IPS-18a (cell line): ENCODE results near the gene ARMC12.
A peak's percentile ranks its signal among the peaks of the same experiment; 100 is the strongest.
"Not testable (repeated sequence)": the region's sequence is repeated elsewhere in the genome, so short reads cannot be mapped to it uniquely, and the experiment has no call there.

ENCODE experiments used
- H3K27ac ChIP-seq: one replicate; pipeline ENCODE4 v1.5.1; 2013; ENCODE audit warnings: low read length
- H3K27me3 ChIP-seq: one replicate; pipeline ENCODE4 v1.6.1; 2013; ENCODE audit warnings: mild to moderate bottlenecking, low read length; ENCODE audit not compliant: control insufficient read depth, insufficient read depth
- H3K36me3 ChIP-seq: one replicate; pipeline ENCODE4 v1.6.1; 2013; ENCODE audit warnings: low read depth, low read length; ENCODE audit not compliant: control insufficient read depth
- H3K4me1 ChIP-seq: one replicate; pipeline ENCODE4 v1.6.1; 2013; ENCODE audit warnings: low read depth, low read length; ENCODE audit not compliant: control insufficient read depth
- H3K4me3 ChIP-seq: one replicate; pipeline ENCODE4 v1.5.1; 2013; ENCODE audit warnings: low read length
- H3K9ac ChIP-seq: one replicate; pipeline ENCODE4 v1.6.1; 2013; ENCODE audit warnings: mild to moderate bottlenecking, low read length, moderate library complexity
- H3K9me3 ChIP-seq: one replicate; pipeline ENCODE4 v1.6.1; 2013; ENCODE audit warnings: low read depth, low read length; ENCODE audit not compliant: control insufficient read depth

Gene ARMC12, protein sequence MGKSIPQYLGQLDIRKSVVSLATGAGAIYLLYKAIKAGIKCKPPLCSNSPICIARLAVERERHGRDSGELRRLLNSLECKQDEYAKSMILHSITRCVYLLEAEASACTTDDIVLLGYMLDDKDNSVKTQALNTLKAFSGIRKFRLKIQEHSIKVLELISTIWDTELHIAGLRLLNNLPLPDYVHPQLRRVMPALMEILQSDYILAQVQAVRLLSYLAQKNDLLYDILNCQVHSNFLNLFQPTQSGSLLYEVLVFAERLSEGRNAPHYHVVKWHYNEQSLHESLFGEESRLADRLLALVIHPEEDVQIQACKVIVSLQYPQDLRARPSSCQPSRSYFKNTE

DNA sequence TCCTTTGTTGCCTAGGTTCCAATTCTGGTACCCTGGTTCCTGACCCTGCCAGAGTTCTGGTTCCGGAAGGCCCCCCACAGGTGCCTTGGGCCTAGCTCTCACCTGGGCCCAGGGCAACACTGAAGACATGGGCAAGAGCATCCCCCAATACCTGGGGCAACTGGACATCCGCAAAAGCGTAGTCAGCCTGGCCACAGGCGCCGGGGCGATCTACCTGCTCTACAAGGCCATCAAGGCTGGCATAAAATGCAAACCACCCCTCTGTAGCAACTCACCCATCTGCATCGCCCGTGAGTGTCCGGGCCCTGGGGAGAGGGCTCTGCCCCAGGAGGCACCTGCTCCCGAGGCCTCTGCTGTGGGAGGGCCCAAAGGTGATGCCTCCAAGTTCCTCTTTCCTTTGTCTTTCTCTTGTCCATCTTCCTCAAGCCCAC is at the start of gene ARMC12:
TSS of gene ARMC12 (plus strand) at position 51 of the 431 bp plus-strand sequence. CDS start at position 128, 77 bp downstream.
- Histone ChIP-seq H3K27ac (no peak within 1 kb of the TSS), H3K9ac (no peak within 1 kb of the TSS), H3K9me3 (no peaks in the 10 kb centered on the region), H3K27me3 (no peaks in the 10 kb centered on the region), H3K4me1 (peaks cover 45% of the 10 kb centered on the region), H3K4me3 (no peak within 1 kb of the TSS), H3K36me3 (no peaks in the 10 kb centered on the region)

DNA sequence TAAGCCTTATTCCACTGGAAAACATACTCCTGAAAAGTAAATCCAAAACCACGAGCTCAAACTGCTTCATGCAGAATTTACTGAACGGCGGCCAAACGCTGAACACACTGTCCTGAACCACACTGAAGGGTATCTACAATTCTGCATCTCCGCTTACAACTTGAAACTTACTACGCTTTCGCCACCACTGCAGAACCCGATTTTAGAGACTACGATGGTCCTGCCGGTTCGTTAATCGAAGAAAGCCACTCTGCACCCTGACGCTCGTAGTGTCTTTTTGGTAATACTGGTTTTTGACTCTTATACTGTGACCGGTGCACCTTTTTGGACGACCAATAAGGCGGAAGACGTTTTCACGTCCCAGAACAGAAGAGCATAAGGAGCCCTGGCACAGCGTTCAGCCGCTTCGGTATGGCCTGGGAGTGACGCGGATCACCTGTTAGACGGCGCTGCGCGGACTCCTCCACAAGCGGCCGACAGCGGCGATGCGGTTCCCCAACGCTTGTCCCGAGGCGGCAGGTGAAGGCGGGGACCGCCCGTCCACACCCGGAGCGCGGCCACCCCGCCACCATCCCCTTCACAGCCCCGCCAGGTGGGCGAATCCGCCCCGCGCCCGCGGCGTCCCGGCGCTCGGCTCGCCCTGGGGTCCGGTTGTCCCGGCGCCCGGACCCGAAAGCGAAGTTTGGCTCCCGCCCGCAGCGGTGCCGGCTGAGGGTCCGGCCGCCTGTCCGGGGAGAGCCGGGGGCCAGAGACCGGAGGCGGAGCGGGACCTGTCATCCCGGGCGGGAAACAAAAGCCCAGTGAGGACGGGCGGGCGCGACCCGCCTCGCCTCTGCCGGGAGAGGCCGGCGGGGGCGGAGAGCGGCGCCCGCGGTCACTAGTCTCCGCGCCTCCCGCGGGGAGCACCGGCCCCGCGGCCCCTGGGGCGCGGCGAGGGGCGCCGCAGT is 48.9 kb upstream of the ARMC12 start:
- Histone ChIP-seq H3K4me3 (peak overlapping the region; percentile 71), H3K9me3 (no peaks in the 10 kb centered on the region), H3K36me3 (no peaks in the 10 kb centered on the region), H3K9ac (peak overlapping the region; percentile 14), H3K4me1 (peaks cover 14% of the 10 kb centered on the region), H3K27me3 (peaks cover 16% of the 10 kb centered on the region), H3K27ac (no peak overlapping the region)

DNA sequence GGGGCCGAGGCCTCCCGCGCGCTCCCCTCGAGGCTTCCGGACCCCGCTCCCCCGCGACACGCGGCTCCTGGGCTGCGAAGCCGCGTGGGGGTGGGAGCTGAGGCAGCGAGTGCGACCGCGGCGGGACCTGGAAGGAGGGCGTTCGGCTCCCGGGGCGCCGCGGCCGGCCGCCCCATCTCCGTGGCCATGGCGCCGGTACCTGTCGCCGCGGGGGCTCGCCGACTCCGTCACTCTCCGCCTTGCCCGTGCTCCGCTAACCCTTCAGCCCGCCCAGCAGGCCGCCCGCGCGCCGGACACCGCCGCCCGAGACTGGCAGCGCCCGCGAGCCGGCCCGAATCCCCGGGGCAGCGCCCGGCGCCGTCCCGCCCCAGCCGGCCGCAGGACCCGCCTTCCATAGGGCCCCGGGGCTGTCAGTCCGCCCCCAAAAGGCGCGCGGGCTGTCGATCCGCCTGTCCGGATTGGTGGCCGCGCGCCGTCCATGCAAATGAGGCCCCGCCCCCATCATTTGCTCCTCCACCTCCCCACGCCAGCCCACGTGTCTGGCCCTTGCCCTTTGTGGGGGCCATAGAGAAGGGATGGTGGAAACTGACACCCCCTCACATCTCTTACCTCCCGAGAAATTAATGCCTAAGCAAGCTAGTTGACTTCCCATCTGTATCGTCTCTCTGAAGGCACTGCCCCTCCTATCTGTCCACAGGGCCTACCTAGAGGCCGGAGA is 48.1 kb upstream of the ARMC12 start, which contains the start of gene FKBP5:
TSS of gene FKBP5 (minus strand) at position 311 of the 718 bp plus-strand sequence. CDS start 46,091 bp downstream, outside the sequence.
- H3K36me3 ChIP-seq, result no peaks in the 10 kb centered on the region
- H3K4me1 ChIP-seq, result peaks cover 14% of the 10 kb centered on the region
- peaks cover 16% of the 10 kb centered on the region for H3K27me3 ChIP-seq
- H3K9me3 ChIP-seq, result no peaks in the 10 kb centered on the region
- H3K4me3 ChIP-seq, result peak within 1 kb of the TSS; percentile 71
- no peak within 1 kb of the TSS for H3K27ac ChIP-seq
- peak within 1 kb of the TSS; percentile 14 for H3K9ac ChIP-seq

DNA sequence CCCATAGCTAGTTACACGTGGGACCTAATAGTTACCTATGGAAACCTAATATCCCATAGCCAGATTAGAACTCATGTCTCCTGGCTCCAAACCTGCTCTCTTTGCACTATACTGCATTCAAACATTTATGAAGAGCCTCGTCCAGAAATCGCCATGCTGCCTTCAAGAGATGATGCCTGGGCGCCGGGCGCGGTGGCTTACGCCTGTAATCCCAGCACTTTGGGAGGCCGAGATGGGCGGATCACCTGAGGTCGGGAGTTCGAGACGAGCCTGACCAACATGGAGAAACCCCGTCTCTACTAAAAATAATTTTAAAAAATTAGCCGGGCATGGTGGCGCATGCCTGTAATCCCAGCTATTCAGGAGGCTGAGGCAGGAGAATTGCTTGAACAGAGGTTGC is 46.8 kb upstream of the ARMC12 start:
- Histone ChIP-seq H3K4me1 (peaks cover 14% of the 10 kb centered on the region), H3K27me3 (peaks cover 16% of the 10 kb centered on the region)
- not testable (repeated sequence) for H3K27ac ChIP-seq, H3K9me3 ChIP-seq, H3K36me3 ChIP-seq, H3K9ac ChIP-seq, H3K4me3 ChIP-seq

DNA sequence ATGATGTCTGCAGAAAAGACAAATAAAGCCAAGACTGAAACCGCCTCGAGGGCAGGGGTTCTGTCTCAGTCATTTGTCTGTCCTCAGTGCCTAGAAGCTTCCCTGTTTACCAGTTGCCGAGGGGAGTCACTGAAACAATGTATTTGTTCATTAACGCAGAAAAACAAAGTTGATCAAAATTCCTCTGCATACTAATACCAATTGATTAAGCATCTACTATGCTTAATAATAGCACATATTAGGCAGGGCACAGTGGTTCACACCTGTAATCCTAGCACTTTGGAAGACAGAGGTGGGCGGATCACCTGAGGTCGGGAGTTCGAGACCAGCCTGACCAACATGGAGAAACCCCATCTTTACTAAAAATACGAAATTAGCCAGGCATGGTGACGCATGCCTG is 46.3 kb upstream of the ARMC12 start:
- peaks cover 16% of the 10 kb centered on the region for H3K27me3 ChIP-seq
- H3K27ac ChIP-seq, result no peak overlapping the region

DNA sequence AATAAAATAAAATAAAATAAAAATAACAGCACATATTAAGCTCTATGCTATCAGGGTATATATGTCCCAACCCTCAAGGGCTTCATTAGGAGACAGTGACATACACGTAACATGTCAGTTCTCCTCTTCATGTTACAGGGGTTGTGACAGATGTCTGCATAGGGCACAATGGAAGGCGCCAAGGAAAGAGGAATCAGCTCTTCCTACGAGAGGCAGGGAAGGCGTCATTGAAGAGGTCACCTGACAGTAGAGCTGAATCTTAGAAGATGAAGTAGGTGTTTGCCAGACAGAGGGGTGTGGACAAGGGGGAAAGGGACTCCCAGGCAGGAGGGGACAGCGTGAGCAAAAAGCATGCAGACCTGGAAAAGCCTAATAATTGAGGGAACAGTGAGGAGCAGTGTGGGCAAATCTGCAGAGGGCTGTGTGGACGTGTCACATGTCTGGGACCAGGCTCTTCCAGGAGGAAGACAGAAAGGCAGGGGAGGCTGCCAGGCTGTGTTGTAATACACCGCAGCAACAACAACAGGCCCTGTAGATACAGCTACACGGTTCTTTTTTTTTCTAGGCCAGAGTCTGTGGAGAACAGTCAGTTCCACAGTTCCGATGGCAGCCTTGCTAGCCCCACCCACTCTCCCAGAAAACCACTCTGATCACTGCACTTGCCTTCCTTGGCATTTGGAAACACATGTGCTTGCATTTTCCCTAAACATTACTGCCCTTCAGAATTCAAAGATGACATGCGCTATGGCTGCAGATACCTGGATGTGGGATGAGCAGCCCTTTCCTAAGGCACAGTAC is 45.6 kb upstream of the ARMC12 start:
- Histone ChIP-seq H3K27ac (no peak overlapping the region), H3K27me3 (peaks cover 16% of the 10 kb centered on the region), H3K4me1 (peaks cover 14% of the 10 kb centered on the region), H3K9me3 (peaks cover 3% of the 10 kb centered on the region), H3K9ac (no peak overlapping the region), H3K36me3 (no peaks in the 10 kb centered on the region), H3K4me3 (no peak overlapping the region)

More for the DNA sequence above, 46.3 kb upstream of the ARMC12 start:
- Histone ChIP-seq H3K4me1 (peaks cover 14% of the 10 kb centered on the region), H3K4me3 (no peak overlapping the region), H3K36me3 (no peaks in the 10 kb centered on the region), H3K9me3 (peaks cover 3% of the 10 kb centered on the region), H3K9ac (no peak overlapping the region)

DNA sequence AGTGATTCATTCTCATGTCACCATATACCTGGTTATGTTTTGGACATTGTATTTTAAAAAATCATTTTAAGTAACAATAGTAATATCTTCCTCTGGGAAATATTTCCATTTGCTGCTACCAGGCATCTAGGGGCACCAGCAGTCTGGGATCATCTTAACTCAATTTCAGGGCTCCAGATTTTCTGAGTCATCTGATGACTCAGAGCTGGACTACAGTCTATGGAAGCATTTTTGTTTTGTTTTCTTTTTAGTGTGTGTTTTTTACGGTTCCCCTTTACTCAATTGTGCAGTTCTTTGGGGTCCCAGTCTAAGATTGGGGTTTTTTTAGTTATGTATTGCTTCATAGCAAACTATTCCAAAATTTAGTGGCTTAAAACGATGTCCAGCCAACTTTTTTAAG is 42.4 kb upstream of the ARMC12 start:
- Histone ChIP-seq H3K9me3 (peaks cover 3% of the 10 kb centered on the region), H3K27ac (no peak overlapping the region), H3K4me1 (no peaks in the 10 kb centered on the region), H3K4me3 (no peak overlapping the region), H3K36me3 (no peaks in the 10 kb centered on the region), H3K9ac (no peak overlapping the region), H3K27me3 (no peaks in the 10 kb centered on the region)

DNA sequence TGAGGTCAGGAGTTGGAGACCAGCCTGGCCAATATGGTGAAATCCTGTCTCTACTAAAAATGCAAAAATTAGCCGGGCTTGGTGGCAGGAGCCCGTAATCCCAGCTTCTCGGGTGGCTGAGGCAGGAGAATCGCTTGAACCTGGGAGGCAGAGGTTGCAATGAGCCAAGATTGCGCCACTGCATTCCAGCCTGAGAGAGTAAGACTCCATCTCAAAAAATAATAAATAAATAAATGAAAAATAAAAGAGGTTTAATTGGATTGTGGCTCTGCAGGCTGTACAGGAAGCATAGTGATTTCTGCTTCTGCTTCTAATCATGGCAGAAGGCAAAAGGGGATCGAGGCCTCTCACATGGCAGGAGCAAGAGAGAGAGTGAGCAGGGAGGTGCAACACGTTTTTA is 38.4 kb upstream of the ARMC12 start:
- H3K27me3 ChIP-seq, H3K36me3 ChIP-seq, H3K4me3 ChIP-seq, H3K27ac ChIP-seq, H3K4me1 ChIP-seq, H3K9me3 ChIP-seq, H3K9ac ChIP-seq: not testable (repeated sequence)

DNA sequence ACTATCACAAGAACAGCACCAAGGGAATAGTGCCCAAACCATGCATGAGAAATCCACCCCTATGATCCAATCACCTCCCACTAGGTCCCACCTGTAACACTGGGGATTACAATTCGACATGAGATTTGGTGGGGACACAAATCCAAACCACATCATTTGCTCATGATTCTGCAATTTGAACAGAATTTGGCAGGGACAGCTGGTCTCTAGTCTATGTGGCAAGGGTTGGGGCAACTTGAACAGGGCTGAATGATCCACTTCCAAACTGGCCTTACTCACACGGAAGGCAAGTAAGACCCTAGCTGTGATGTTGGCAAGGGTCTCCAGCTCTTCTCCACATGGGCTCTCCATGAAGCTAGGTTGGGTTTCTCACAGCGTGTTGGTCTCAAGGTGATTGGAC is 38.0 kb upstream of the ARMC12 start:
- H3K4me3 ChIP-seq, result no peak overlapping the region
- H3K27me3 ChIP-seq, result no peaks in the 10 kb centered on the region
- H3K27ac ChIP-seq, result no peak overlapping the region
- H3K9ac ChIP-seq, result no peak overlapping the region
- H3K4me1 ChIP-seq, result no peaks in the 10 kb centered on the region
- no peaks in the 10 kb centered on the region for H3K36me3 ChIP-seq
- H3K9me3 ChIP-seq, result peaks cover 3% of the 10 kb centered on the region

DNA sequence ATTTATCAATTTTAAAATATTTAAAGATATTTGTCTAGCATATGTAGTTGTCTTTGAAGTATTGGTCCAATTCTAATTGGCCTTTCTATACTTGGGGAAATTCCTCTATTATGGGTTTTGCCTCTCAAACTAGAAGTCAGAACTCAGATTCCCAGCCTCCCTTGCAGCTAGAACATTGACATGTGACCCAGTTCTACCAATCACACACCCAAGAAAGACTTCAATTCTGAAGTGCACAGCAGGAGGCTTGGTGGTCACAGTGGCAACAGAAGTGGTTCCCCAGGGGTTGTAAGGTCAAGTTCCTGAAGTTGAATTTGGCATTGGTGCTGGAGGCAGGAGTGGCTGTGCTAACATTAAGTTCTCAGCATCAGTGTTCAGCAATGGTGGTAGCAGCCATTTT is 33.3 kb upstream of the ARMC12 start:
- H3K4me1 ChIP-seq, result no peaks in the 10 kb centered on the region
- no peak overlapping the region for H3K27ac ChIP-seq
- H3K9ac ChIP-seq, result no peak overlapping the region
- H3K27me3 ChIP-seq, result no peaks in the 10 kb centered on the region
- no peaks in the 10 kb centered on the region for H3K36me3 ChIP-seq
- no peak overlapping the region for H3K4me3 ChIP-seq
- H3K9me3 ChIP-seq, result no peaks in the 10 kb centered on the region
